Memory B cell (primary cell): ENCODE measurements around the gene TRIM45.
"Not testable (repeated sequence)": the region's sequence is repeated elsewhere in the genome, so short reads cannot be mapped to it uniquely, and the experiment has no call there.

ENCODE experiments used
- ATAC-seq: fragments of 150-1000 bp; cut with Tn5 transposase; 2 replicates; pipeline ENCODE4 v1.10.0; 2021; ENCODE audit warnings: low read depth, mild to moderate bottlenecking, moderate library complexity
- DNase-seq, 2 donors: peaks; one replicate each; pipeline ENCODE4 v3.0.0; 2022; ENCODE audit warnings: low spot score in 2 of 2
- H3K27ac Mint-ChIP-seq: one replicate; pipeline ENCODE4 v1.8.0; 2022; ENCODE audit warnings: mild to moderate bottlenecking, moderate library complexity, mixed read lengths
- H3K27me3 Mint-ChIP-seq: one replicate; pipeline ENCODE4 v1.8.0; 2022; ENCODE audit warnings: mixed read lengths
- H3K36me3 Mint-ChIP-seq: one replicate; pipeline ENCODE4 v1.8.0; 2022; ENCODE audit warnings: mild to moderate bottlenecking, mixed read lengths
- H3K4me1 Mint-ChIP-seq: one replicate; pipeline ENCODE4 v1.8.0; 2022; ENCODE audit warnings: mixed read lengths
- H3K4me3 Mint-ChIP-seq: one replicate; pipeline ENCODE4 v1.8.0; 2022; ENCODE audit warnings: mild to moderate bottlenecking, moderate library complexity, mixed read lengths
- H3K9me3 Mint-ChIP-seq: one replicate; pipeline ENCODE4 v1.8.0; 2022; ENCODE audit warnings: mixed read lengths

The TRIM45 gene

DNA sequence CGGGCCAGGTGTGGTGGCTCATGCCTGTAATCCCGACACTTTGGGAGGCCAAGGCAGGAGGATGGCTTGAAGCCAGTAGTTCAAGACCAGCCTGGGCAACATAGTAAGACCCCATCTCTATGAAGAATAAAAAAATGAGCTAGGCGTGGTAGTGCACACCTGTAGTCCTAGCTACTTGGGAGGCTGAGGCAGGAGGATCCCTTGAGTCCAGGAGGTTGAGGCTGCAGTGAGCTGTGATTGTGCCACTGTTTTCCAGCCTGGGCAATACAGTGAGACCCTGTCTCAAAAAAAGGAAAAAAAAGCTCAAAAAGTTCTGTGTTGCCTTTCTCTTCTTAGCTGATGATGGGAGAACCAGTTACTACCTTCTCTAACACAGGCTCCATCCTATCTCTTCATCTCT lies 19.7 kb downstream of the TRIM45 start:
- H3K4me1 Mint-ChIP-seq, H3K27ac Mint-ChIP-seq, DNase-seq, H3K27me3 Mint-ChIP-seq, ATAC-seq, H3K9me3 Mint-ChIP-seq, H3K4me3 Mint-ChIP-seq: not testable (repeated sequence)
- H3K36me3 Mint-ChIP-seq, result peaks cover 33% of the 10 kb centered on the region

DNA sequence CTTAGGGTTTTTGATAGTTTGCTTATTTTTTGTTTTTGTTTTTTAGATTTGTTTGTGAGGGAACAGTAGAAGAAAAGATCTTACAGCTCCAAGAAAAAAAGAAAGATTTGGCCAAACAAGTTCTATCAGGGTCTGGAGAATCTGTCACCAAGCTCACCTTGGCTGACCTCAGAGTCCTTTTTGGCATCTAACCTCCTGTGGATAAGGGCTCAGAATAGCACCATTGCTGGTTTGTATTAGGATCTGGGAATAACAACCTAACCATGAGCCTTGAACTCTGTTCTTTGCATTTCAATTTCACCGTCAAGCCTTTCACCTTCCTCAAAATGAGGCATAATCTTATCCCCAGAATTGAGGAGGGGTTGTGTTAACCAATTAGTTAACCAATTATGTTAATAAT lies 20.2 kb downstream of the TRIM45 start:
- Mint-ChIP-seq H3K27me3 (no peaks in the 10 kb centered on the region), H3K4me3 (no peak overlapping the region), H3K36me3 (peaks cover 36% of the 10 kb centered on the region), H3K4me1 (peaks cover 2% of the 10 kb centered on the region), H3K9me3 (no peaks in the 10 kb centered on the region), H3K27ac (no peak overlapping the region)
- ATAC-seq (no peak), DNase-seq (no peak)

DNA sequence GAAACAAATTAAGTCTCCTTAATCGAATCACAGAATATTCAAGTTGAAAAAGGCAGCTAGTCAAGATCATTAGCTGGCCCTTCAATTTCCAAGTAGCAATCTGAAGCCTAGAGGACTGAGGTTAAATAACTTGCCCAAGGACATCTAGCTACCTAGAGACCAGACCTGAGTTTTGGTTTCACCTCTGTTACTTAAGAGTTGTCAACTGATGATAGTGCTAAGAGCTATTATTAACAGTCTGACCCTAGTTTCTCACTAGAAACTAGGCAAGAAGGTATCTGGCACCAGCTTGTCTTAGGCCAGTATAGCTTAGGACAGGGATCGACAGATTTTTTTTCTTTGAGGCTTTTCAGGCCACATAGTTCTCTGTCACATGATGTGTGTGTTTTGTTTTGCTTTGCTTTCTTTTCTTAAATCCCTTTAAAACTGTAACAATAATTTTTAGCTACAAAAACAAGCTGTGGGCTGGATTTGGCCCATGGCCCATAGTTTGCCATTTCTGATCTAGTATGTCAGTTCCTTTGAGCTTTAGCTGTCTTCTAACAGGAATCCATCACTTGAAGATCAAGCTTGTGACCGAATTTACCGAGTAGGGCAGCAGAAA lies 23.2 kb downstream of the TRIM45 start:
- Mint-ChIP-seq H3K27ac (no peak overlapping the region), H3K4me3 (no peak overlapping the region), H3K27me3 (no peaks in the 10 kb centered on the region), H3K4me1 (peaks cover 5% of the 10 kb centered on the region), H3K9me3 (no peaks in the 10 kb centered on the region), H3K36me3 (peaks cover 44% of the 10 kb centered on the region)
- DNase-seq (no peak), ATAC-seq (no peak)

DNA sequence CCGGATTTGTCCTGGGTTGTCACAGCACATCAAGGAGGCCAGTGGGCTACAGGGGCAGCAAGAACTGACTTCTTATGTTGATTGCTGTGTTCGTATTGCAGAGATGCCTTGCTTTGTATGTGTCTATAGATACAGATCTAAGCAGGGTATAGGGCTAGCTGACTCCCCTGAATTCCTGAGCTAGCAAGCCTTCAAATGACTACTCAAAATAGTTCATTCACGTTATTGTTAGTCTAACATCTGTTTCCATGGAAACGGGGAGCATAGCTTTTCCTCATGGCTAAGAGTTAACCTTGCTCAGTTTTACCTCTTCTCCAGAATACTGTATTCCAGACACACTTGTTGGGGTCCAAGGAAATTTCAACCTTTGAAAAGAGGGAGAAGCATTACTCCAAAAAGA lies 24.1 kb downstream of the TRIM45 start:
- Mint-ChIP-seq H3K9me3 (no peaks in the 10 kb centered on the region), H3K4me3 (no peak overlapping the region), H3K36me3 (peaks cover 44% of the 10 kb centered on the region), H3K4me1 (peaks cover 5% of the 10 kb centered on the region), H3K27ac (no peak overlapping the region), H3K27me3 (no peaks in the 10 kb centered on the region)
- ATAC-seq, result no peak
- no peak for DNase-seq

DNA sequence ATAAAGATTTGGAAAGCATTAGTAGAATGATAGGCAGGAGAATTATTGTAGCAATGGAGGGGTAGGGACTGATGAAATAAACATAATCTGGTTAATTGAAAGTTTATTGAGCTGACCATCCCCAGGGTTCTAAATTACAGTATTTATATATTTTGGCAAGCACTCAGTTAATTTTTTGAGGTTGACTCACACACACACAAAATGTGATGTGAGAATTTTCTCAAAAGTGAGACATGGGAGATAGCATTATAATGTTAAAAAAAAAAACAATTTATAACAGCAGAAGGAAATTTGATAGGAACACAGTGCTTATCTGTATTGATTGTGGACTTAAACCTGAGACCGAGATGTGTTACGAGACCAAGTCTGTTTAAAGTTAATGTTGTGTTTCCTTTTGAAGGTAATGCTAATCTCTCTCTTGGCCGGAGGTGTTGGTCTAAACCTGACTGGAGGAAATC lies 24.6 kb downstream of the TRIM45 start:
- peaks cover 41% of the 10 kb centered on the region for H3K36me3 Mint-ChIP-seq
- no peaks in the 10 kb centered on the region for H3K27me3 Mint-ChIP-seq
- no peak overlapping the region for H3K27ac Mint-ChIP-seq
- peaks cover 3% of the 10 kb centered on the region for H3K4me1 Mint-ChIP-seq
- DNase-seq (no peak), ATAC-seq (no peak)
- H3K9me3 Mint-ChIP-seq, result no peaks in the 10 kb centered on the region
- H3K4me3 Mint-ChIP-seq, result no peak overlapping the region

DNA sequence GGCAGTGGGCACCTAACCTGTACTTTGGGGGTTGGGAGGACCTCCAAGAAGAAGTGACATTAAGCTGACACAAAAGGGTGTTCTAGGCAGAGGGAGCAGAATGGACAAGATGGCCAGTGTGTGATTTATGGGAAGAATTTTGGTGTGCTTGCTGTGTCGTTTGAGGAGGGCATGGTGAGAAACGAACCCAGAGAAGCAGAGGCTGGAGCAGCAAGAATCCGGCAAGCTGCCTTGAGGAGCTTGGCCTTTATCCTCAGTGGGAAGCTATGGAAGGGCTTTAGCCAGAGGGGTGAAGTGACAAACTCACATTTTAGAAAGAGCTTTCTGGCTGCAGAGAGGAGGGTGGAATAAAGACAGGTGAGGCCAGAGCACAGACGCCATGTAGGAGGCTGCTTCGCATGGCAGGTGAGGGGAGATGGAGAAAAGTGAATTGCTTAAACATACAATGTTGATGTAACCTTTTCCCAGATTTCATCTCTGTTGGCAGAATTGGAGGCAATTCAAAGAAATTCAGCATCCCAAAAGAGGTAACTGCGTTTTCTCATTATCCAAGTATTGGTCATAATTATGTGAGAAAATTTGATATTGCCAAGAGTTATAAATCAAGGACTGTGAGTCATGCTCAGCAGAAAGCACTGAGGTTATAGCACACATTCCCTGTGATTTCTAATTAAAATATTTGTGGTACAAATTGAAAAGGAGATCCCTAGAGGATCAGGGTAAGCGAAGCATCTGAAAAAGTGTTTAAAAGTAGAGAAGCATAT lies 26.5 kb downstream of the TRIM45 start:
- ATAC-seq, result no peak
- no peaks in the 10 kb centered on the region for H3K9me3 Mint-ChIP-seq
- no peaks in the 10 kb centered on the region for H3K27me3 Mint-ChIP-seq
- H3K36me3 Mint-ChIP-seq, result peaks cover 46% of the 10 kb centered on the region
- no peak for DNase-seq
- no peak overlapping the region for H3K27ac Mint-ChIP-seq
- no peak overlapping the region for H3K4me3 Mint-ChIP-seq
- peaks cover 3% of the 10 kb centered on the region for H3K4me1 Mint-ChIP-seq

DNA sequence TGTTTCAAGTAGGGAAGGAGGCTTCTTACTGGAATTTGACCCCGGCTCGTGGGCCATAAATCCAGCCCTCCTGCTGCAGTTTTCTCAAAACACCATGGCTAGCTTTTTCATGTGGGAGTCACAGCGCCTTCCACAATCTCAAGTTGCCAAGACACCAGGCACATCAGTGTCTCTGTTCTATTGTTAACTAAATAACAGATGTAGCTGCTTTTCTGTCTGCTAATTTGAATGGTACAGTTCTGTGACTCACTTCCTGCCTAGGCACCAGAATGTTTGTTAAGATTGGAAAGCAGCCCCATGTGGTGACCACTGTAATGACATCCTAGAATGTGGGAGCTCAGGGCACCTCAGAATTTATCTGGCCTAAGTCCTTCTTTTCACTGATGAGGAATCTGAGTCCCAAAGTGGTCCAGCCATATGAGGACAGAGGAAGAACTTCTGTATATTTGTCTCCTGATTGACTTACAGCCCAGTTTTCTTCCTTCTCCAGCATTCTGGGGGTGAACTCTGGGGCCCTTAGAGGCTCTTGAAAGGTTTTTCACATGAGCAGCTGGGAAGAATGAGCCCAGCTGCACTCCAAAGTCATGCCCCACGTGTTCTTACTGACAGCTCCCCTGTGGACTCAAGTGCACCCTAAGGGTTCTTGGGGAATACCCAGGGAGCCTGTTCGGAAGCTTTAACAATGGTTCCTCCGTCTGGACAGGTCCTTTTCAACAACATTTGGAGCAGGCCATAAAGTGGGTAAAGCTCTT lies 27.5 kb downstream of the TRIM45 start:
- DNase-seq, result no peak
- Mint-ChIP-seq H3K4me1 (peaks cover 3% of the 10 kb centered on the region), H3K4me3 (no peak overlapping the region), H3K27me3 (no peaks in the 10 kb centered on the region), H3K27ac (no peak overlapping the region), H3K9me3 (no peaks in the 10 kb centered on the region), H3K36me3 (peaks cover 43% of the 10 kb centered on the region)
- ATAC-seq, result peak; percentile 79

DNA sequence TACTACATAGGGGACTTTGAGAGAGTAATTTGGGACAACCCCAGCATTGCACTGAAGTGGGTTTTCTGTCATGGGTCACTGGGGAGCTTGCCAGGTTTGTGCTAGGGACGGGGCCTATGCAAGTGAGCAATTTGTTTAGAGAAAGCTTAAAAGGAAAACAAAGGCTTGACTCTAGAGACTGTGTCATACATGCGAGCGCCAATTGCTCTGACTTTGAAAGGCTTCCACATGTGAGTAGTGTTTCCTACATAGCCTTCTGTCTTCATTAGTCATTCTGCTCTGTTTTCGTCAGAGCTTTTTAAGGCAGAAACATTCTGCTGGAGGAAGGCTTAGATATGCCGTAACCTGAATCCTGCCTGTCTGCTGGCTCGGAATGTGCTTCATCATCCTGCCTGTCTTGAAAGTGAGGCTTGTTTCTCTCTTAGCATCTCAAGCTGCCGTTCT lies 28.4 kb downstream of the TRIM45 start:
- peaks cover 5% of the 10 kb centered on the region for H3K4me1 Mint-ChIP-seq
- H3K4me3 Mint-ChIP-seq, result no peak overlapping the region
- H3K27me3 Mint-ChIP-seq, result no peaks in the 10 kb centered on the region
- H3K36me3 Mint-ChIP-seq, result peaks cover 43% of the 10 kb centered on the region
- no peak overlapping the region for H3K27ac Mint-ChIP-seq
- H3K9me3 Mint-ChIP-seq, result no peaks in the 10 kb centered on the region
- no peak for DNase-seq
- no peak for ATAC-seq

DNA sequence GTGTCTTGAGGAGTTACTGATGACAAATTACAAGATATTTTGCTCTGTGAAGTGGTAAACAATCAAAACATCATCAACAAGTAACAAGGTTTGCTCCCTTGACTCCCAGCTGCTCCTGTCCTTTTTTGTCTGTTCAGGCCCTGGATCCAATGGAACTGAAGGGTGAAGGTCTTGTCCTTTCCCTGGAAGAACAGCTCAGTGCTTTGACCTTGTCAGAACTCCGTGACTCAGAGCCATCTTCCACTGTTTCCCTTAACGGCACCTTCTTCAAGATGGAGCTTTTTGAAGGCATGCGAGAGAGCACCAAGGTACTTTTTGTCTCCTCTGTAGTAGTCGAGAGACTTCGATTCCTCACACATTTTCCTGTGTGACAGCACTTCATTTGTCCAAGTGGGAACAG lies 29.0 kb downstream of the TRIM45 start:
- no peak for ATAC-seq
- peaks cover 40% of the 10 kb centered on the region for H3K36me3 Mint-ChIP-seq
- no peak overlapping the region for H3K27ac Mint-ChIP-seq
- no peaks in the 10 kb centered on the region for H3K9me3 Mint-ChIP-seq
- peaks cover 5% of the 10 kb centered on the region for H3K4me1 Mint-ChIP-seq
- H3K4me3 Mint-ChIP-seq, result no peak overlapping the region
- no peak for DNase-seq
- H3K27me3 Mint-ChIP-seq, result no peaks in the 10 kb centered on the region

DNA sequence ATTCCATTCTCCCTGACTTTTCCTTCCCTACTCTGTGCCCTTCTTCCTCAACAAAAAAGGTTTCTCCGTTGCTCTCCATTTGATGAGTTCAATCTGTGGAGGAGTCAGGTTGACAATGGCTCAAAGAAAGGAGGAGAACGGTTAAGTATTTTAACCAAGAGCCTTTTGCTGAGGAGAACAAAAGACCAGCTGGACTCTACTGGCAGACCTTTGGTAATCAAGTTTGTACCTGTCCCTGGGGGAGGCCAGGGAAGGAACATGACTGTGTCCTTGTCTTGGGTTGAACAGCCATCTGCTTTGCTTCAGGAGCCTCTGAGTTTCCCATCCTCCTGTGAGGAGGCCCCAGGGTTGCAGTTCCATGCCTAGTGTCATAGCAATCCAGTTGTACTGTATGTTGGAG lies 31.6 kb downstream of the TRIM45 start:
- Mint-ChIP-seq H3K9me3 (no peaks in the 10 kb centered on the region), H3K36me3 (peaks cover 39% of the 10 kb centered on the region), H3K27ac (no peak overlapping the region), H3K27me3 (no peaks in the 10 kb centered on the region), H3K4me3 (no peak overlapping the region), H3K4me1 (peaks cover 5% of the 10 kb centered on the region)
- ATAC-seq (no peak), DNase-seq (no peak)

DNA sequence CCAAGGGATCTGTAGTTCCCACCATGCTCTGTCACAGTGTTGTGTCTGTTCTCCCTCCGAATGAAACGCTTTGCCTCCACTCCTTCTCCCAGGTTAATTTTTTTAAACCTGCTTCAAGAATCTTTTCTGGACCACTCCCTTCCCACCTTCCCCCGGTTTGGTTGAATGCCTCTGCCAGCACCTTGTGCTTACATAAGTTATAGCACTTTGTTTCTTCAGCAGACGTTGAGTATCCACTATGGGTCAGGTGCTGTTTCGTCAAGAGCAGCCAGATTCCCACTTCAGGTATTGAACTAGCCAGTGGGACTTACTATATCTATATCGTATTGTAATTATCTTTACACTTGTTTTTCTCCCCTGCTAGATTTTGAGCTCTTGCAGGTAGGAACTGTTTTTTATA lies 33.9 kb downstream of the TRIM45 start:
- Mint-ChIP-seq H3K9me3 (no peaks in the 10 kb centered on the region), H3K4me1 (peaks cover 2% of the 10 kb centered on the region), H3K27ac (no peak overlapping the region), H3K4me3 (no peak overlapping the region), H3K36me3 (peaks cover 36% of the 10 kb centered on the region), H3K27me3 (no peaks in the 10 kb centered on the region)
- no peak for ATAC-seq
- DNase-seq, result no peak

DNA sequence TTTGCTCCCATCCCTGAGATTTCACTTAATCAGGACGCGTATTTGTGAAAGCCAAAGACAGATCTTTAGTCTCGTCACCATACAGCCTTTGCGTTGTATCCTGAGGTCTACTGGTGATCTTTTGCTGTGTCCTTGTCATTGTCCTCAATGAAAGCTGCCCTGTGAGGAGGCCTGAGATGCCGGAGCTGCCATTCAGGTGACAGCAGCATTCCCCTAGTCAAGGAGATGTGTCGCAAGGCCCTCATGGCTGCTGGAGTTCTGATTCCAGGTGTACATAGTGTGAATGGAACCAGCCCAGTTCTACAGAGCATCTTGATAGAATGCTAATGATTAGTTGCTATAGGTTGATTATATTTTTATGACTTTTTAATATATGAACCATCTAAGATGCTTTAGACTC lies 37.3 kb downstream of the TRIM45 start:
- ATAC-seq (no peak), DNase-seq (no peak)
- H3K4me3 Mint-ChIP-seq, result no peak overlapping the region
- peaks cover 2% of the 10 kb centered on the region for H3K4me1 Mint-ChIP-seq
- no peak overlapping the region for H3K27ac Mint-ChIP-seq
- no peaks in the 10 kb centered on the region for H3K9me3 Mint-ChIP-seq
- H3K36me3 Mint-ChIP-seq, result peaks cover 30% of the 10 kb centered on the region
- H3K27me3 Mint-ChIP-seq, result no peaks in the 10 kb centered on the region

DNA sequence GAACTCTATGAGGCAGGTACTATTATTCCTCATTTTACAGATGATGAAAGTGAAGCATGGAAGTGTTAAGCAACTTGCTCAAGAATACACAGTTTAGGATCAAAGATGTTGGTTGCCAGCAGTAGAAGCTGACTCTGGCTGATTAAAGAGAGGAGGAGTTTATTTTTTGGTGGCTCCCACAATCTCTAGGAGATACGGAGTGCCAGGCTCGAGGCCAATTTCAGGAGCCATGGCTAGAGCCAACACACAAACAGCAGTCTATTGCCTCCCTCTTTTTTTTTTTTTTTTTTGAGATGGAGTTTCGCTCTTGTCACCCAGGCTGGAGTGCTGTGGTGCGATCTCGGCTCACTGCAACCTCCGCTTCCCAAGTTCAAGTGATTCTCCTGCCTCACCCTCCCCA lies 41.8 kb downstream of the TRIM45 start:
- Mint-ChIP-seq H3K27ac (no peak overlapping the region), H3K9me3 (no peaks in the 10 kb centered on the region), H3K27me3 (no peaks in the 10 kb centered on the region), H3K4me1 (no peaks in the 10 kb centered on the region), H3K4me3 (no peak overlapping the region), H3K36me3 (peaks cover 45% of the 10 kb centered on the region)
- no peak for DNase-seq
- no peak for ATAC-seq

DNA sequence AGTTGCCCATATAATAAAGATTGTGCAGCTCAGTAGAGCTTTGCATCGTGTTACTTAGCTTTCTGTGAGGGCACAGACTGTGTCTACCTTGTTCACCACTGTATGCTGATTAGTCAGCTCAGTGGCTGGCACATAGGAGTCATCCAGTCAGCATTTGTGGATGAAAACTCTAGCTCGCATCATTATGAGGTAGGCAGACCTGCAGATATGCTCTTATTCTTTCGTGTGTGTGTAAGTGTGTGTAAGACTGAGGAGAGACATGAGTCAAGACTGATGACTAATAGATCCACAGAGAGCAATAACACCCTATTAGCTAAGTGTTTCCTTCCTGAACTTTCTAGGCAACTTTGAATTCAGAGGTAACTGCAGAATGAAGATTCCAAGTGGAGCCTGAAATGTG lies 44.3 kb downstream of the TRIM45 start:
- H3K27me3 Mint-ChIP-seq, result no peaks in the 10 kb centered on the region
- no peak for DNase-seq
- H3K4me3 Mint-ChIP-seq, result no peak overlapping the region
- peaks cover 45% of the 10 kb centered on the region for H3K36me3 Mint-ChIP-seq
- no peak overlapping the region for H3K27ac Mint-ChIP-seq
- ATAC-seq, result no peak
- no peaks in the 10 kb centered on the region for H3K9me3 Mint-ChIP-seq
- no peaks in the 10 kb centered on the region for H3K4me1 Mint-ChIP-seq
